Central memory CD8-positive, alpha-beta T cell (primary cell): ENCODE data around the gene SSPN.
A peak's percentile ranks its signal among the peaks of the same experiment; 100 is the strongest.

Experiments used
- ATAC-seq: fragments of 150-1000 bp; cut with Tn5 transposase; replicated peaks from 2 replicates; pipeline ENCODE4 v1.10.0; 2022; ENCODE audit warnings: mild to moderate bottlenecking, moderate FRiP score, moderate number of reproducible peaks; ENCODE audit not compliant: poor library complexity, severe bottlenecking; ENCODE audit errors: extremely low read depth
- DNase-seq, 2 donors: peaks; one replicate each; pipeline ENCODE4 v3.0.0; 2021; ENCODE audit warnings: low spot score in 2 of 2
- H3K27ac Mint-ChIP-seq: one replicate; pipeline ENCODE4 v1.8.0; 2022; ENCODE audit warnings: low read depth, mild to moderate bottlenecking, moderate library complexity, mixed read lengths
- H3K27me3 Mint-ChIP-seq: one replicate; pipeline ENCODE4 v1.8.0; 2022; ENCODE audit warnings: mixed read lengths
- H3K36me3 Mint-ChIP-seq: one replicate; pipeline ENCODE4 v1.8.0; 2022; ENCODE audit warnings: mild to moderate bottlenecking, moderate library complexity, mixed read lengths; ENCODE audit not compliant: insufficient read depth
- H3K4me1 Mint-ChIP-seq: one replicate; pipeline ENCODE4 v1.8.0; 2022; ENCODE audit warnings: mixed read lengths
- H3K4me3 Mint-ChIP-seq: one replicate; pipeline ENCODE4 v1.8.0; 2022; ENCODE audit warnings: mild to moderate bottlenecking, moderate library complexity, mixed read lengths
- H3K9me3 Mint-ChIP-seq: one replicate; pipeline ENCODE4 v1.8.0; 2022; ENCODE audit warnings: mixed read lengths

Gene SSPN, protein sequence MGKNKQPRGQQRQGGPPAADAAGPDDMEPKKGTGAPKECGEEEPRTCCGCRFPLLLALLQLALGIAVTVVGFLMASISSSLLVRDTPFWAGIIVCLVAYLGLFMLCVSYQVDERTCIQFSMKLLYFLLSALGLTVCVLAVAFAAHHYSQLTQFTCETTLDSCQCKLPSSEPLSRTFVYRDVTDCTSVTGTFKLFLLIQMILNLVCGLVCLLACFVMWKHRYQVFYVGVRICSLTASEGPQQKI

GRCh38 chr12:26195250-26195640, at the start of gene SSPN:
SSPN (plus strand) TSS chr12:26195573; CDS start chr12:26195673, 100 bp downstream.
- Mint-ChIP-seq H3K4me1 (no peaks in the 10 kb centered on the region), H3K27ac (no peak within 1 kb of the TSS), H3K9me3 (no peaks in the 10 kb centered on the region), H3K27me3 (peaks cover 67% of the 10 kb centered on the region), H3K4me3 (peak within 1 kb of the TSS; percentile 54), H3K36me3 (peaks cover 2% of the 10 kb centered on the region)
- DNase-seq (no peak), ATAC-seq (no peak)

GRCh38 chr12:26148291-26148690, 47.1 kb upstream of the SSPN start:
- Mint-ChIP-seq H3K4me3 (no peak overlapping the region), H3K9me3 (no peaks in the 10 kb centered on the region)

DNA sequence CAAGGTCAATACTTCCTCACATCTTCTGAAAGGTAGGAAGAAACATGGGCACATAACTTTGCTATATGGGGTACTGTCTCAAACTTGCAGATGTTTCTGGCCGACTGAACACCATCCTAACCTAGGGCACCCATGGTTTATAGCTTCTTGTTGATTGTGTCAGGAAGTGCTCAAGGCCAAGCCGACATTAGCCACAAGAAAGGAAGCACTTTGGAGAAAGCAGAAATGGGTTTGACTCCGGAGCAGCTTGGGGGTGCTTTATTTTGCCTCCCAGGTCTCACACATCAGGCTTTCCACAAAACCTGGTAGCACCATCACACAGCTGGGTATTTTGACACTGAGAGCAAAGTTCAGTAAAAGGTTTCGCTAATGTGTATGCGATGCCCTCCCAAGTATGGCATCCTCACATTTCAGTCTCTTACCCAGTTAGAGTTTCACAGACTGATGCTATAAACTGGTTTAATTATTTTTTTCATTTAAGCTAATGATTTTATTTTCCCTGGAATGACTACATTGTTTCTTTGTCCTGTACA, 45.3 kb upstream of the SSPN start:
- Mint-ChIP-seq H3K4me1 (no peaks in the 10 kb centered on the region), H3K4me3 (no peak overlapping the region), H3K36me3 (no peaks in the 10 kb centered on the region), H3K9me3 (no peaks in the 10 kb centered on the region), H3K27ac (no peak overlapping the region), H3K27me3 (peaks cover 30% of the 10 kb centered on the region)
- DNase-seq, result no peak
- no peak for ATAC-seq

More at GRCh38 chr12:26148291-26148690, 47.1 kb upstream of the SSPN start:
- Mint-ChIP-seq H3K27me3 (peaks cover 22% of the 10 kb centered on the region), H3K4me1 (no peaks in the 10 kb centered on the region), H3K36me3 (no peaks in the 10 kb centered on the region), H3K27ac (no peak overlapping the region)
- DNase-seq, result no peak
- ATAC-seq, result no peak

DNA sequence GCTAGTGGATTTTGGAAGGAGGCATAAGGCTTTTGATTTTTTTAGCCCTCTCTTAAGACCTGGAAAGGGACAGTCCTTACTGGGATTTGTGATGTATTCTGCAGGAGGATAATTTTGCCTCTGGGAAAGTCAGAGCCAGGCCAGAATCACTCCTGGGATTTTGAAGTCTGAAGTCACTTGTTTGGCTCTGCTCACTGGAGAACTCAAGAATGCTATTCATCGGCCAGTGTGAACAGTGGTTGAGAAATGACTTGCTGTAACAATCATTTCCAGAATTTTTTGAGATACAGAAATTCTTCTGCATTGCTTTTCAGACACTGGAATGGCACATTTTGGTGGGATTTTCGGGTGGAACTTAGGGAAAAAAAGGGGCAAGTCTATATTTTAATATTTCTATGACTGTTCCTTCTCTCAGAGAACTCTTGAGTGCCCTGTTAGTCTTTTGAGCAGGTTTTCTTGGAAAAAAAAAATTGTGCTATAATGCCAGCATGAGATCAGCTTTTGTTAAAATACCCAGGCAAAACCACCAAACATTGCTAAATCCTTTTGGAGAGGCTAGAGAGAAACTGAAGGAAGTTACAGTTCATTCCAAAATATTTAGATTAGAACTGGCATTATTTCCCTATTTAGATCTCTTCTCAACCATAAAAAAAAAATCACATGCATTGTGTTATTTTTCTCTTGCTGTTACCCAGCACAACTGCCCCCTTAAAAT, 44.5 kb upstream of the SSPN start:
- Mint-ChIP-seq H3K4me3 (no peak overlapping the region), H3K27me3 (peaks cover 33% of the 10 kb centered on the region), H3K4me1 (no peaks in the 10 kb centered on the region), H3K9me3 (no peaks in the 10 kb centered on the region), H3K27ac (no peak overlapping the region), H3K36me3 (no peaks in the 10 kb centered on the region)
- ATAC-seq, result no peak
- no peak for DNase-seq

- no peak overlapping the region for H3K4me3 Mint-ChIP-seq
- DNase-seq (no peak), ATAC-seq (no peak)
- peaks cover 39% of the 10 kb centered on the region for H3K27me3 Mint-ChIP-seq
- H3K36me3 Mint-ChIP-seq, result no peaks in the 10 kb centered on the region
- no peaks in the 10 kb centered on the region for H3K9me3 Mint-ChIP-seq
- no peaks in the 10 kb centered on the region for H3K4me1 Mint-ChIP-seq
- no peak overlapping the region for H3K27ac Mint-ChIP-seq
These were observed 42.8 kb upstream of the SSPN start for GRCh38 chr12:26152507-26153102.

DNA sequence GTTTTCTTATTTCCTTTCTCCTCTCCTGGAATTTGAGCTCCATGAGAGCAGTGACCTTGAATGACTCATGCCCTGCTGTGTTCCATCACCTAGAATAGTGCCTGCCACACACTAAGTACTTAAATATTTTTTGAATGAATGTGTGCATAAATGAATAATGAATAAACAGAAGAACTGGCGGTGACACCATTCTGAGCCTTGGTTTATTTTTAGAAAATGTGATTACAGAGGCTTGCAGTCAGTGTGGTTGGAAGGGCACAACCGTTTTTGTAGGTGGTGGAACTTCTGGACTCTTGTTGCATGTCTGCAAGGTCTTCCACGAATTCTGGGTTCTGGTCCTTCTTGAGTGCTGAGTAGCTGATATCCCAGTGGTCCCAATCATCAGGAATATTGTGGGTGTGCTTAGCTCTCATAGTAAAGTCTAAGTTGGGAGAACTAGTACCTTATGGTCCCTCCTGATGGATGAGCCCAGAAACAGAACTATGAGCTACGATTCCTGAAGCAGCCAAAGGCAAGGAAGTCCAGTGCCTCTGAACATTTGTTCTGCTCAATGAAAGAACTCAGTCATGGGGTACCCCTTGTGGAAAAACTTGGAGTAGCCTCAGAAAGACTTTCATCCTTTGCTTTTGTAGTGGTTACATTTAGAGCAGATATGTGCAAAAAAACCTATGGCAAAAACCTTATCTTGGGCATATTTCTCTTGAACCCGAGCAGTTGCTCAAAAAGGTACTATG, 41.8 kb upstream of the SSPN start:
- Mint-ChIP-seq H3K9me3 (no peaks in the 10 kb centered on the region), H3K4me1 (no peaks in the 10 kb centered on the region), H3K4me3 (no peak overlapping the region), H3K27ac (no peak overlapping the region), H3K36me3 (no peaks in the 10 kb centered on the region), H3K27me3 (peaks cover 38% of the 10 kb centered on the region)
- ATAC-seq, result no peak
- DNase-seq, result no peak

GRCh38 chr12:26156201-26156871, 39.0 kb upstream of the SSPN start:
- no peak for DNase-seq
- Mint-ChIP-seq H3K4me3 (no peak overlapping the region), H3K4me1 (no peaks in the 10 kb centered on the region), H3K27me3 (peaks cover 53% of the 10 kb centered on the region), H3K27ac (no peak overlapping the region), H3K9me3 (no peaks in the 10 kb centered on the region), H3K36me3 (no peaks in the 10 kb centered on the region)
- ATAC-seq, result no peak

- H3K36me3 Mint-ChIP-seq, result no peaks in the 10 kb centered on the region
- peaks cover 58% of the 10 kb centered on the region for H3K27me3 Mint-ChIP-seq
- no peak overlapping the region for H3K27ac Mint-ChIP-seq
- no peak for ATAC-seq
- H3K4me3 Mint-ChIP-seq, result no peak overlapping the region
- H3K4me1 Mint-ChIP-seq, result no peaks in the 10 kb centered on the region
- no peaks in the 10 kb centered on the region for H3K9me3 Mint-ChIP-seq
- no peak for DNase-seq
These were observed 38.4 kb upstream of the SSPN start for GRCh38 chr12:26157001-26157400.

DNA sequence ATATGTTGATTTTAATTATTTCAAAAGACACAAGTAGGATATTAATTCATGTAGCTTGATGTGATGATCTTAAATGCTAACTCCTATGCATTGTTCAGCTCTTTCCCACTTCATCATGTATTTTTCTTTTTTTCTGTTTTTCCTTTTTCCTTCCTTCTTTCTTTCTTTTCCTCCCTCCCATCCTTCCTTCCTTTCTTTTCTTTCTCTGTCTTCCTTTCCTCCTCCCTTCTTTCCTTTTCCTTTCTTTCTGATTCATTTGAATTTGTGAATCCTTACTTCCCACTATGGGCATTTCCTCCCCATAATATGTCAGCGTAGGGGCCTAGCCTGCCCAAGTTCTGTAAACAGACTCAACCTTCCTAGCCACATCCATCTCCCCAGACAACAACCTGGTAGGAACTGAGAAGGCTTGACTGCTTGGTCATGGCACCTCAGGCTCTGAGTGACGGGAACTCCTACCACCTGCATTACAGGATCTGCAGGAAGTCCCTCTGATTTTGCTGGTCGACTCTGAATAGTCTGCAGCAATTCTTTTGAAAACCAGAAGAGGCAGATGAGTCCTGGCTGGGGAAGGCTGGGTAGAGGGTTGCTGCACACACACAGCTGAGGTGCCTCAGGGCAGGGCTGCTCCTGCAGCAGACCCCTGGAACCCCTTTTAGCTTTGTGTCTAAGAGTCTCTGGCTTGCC, 37.2 kb upstream of the SSPN start:
- no peak for ATAC-seq
- H3K9me3 Mint-ChIP-seq, result no peaks in the 10 kb centered on the region
- H3K4me3 Mint-ChIP-seq, result no peak overlapping the region
- no peaks in the 10 kb centered on the region for H3K36me3 Mint-ChIP-seq
- H3K27ac Mint-ChIP-seq, result no peak overlapping the region
- H3K4me1 Mint-ChIP-seq, result no peaks in the 10 kb centered on the region
- H3K27me3 Mint-ChIP-seq, result peaks cover 66% of the 10 kb centered on the region
- DNase-seq, result no peak

GRCh38 chr12:26162174-26162573, 33.2 kb upstream of the SSPN start:
- no peaks in the 10 kb centered on the region for H3K9me3 Mint-ChIP-seq
- no peak overlapping the region for H3K27ac Mint-ChIP-seq
- H3K4me1 Mint-ChIP-seq, result no peaks in the 10 kb centered on the region
- H3K27me3 Mint-ChIP-seq, result peaks cover 51% of the 10 kb centered on the region
- H3K4me3 Mint-ChIP-seq, result no peak overlapping the region
- no peak for DNase-seq
- no peaks in the 10 kb centered on the region for H3K36me3 Mint-ChIP-seq
- ATAC-seq, result no peak

DNA sequence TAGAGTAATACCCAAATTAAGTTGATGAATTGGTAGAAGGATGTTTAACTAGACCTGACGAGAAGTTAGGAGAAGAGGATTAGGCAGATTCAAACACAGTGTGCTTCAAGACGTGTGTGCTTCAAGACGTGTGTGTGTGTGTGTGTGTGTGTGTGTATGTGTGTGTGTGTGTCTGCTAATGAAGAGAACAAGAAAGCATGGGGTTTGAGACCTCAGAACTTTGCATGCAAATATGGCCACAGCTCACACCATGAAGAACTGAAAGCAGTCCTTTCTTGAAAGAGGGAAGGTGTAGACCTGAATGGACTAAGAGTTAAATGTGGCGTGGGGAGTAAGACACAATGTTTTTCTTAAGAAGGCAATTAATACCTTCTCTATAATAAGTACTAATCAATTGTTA, 32.5 kb upstream of the SSPN start:
- Mint-ChIP-seq H3K4me1 (no peaks in the 10 kb centered on the region), H3K4me3 (no peak overlapping the region)
- DNase-seq, result no peak

GRCh38 chr12:26164118-26164517, 31.3 kb upstream of the SSPN start:
- no peaks in the 10 kb centered on the region for H3K4me1 Mint-ChIP-seq
- no peak overlapping the region for H3K4me3 Mint-ChIP-seq
- DNase-seq (no peak), ATAC-seq (no peak)
- no peaks in the 10 kb centered on the region for H3K36me3 Mint-ChIP-seq
- H3K27me3 Mint-ChIP-seq, result peaks cover 55% of the 10 kb centered on the region
- no peak overlapping the region for H3K27ac Mint-ChIP-seq
- H3K9me3 Mint-ChIP-seq, result no peaks in the 10 kb centered on the region

More for the DNA sequence above, 32.5 kb upstream of the SSPN start:
- Mint-ChIP-seq H3K27me3 (peaks cover 56% of the 10 kb centered on the region), H3K27ac (no peak overlapping the region), H3K36me3 (no peaks in the 10 kb centered on the region), H3K9me3 (no peaks in the 10 kb centered on the region)
- ATAC-seq, result no peak
